ENCODE measurements around the gene A2M. TPM values are rescaled to one million over a fixed set of nuclear protein-coding genes. Genes with fewer than 3 reads are reported as not detected.

A2M gene
- total and polyA plus RNA-seq, 2 of the 8 experiments (the other 6 are each of a cell fraction or from before 2014, with no cell fraction given), result 0.15 TPM; not detected in 1

- Histone ChIP-seq H3K36me3 (ENCODE audit: control insufficient read depth in 2 of 4, insufficient read depth in 4 of 4, low read length in 3 of 4) (no peaks in the 10 kb centered on the region), H3K23ac (ENCODE audit: insufficient read length) (no peak overlapping the region), H2BK5ac (ENCODE audit: low read depth, low read length) (no peak overlapping the region), H2BK120ac (replicated peaks; ENCODE audit: low read depth, low read length) (no peak overlapping the region), H3K4me2 (ENCODE audit: insufficient read depth in 1 of 2, low read depth in 2 of 2, low read length in 2 of 2) (no peak overlapping the region), H3K14ac (ENCODE audit: insufficient read length) (no peak overlapping the region), H4K5ac (ENCODE audit: insufficient read length, low read depth, low read length) (no peak overlapping the region), H4K20me1 (replicated peaks in 1 of 2; ENCODE audit: control insufficient read depth in 1 of 2, insufficient read depth in 2 of 2, low read length in 2 of 2) (no peaks in the 10 kb centered on the region), H2AK5ac (ENCODE audit: low read depth, low read length) (no peak overlapping the region), H2BK15ac (ENCODE audit: low read length) (no peak overlapping the region), H2BK20ac (ENCODE audit: low read length) (no peak overlapping the region), H3K79me1 (ENCODE audit: low read depth, low read length) (no peaks in the 10 kb centered on the region), H3K79me2 (ENCODE audit: control insufficient read depth in 1 of 2, insufficient read depth in 2 of 2, low read length in 2 of 2) (no peaks in the 10 kb centered on the region), H2AFZ (ENCODE audit: low read length) (no peak overlapping the region), H3K56ac (replicated peaks; ENCODE audit: insufficient read length, low read depth, low read length) (no peak overlapping the region), H3K23me2 (ENCODE audit: low read depth, low read length) (no peaks in the 10 kb centered on the region), H3K9ac (replicated peaks in 1 of 4; ENCODE audit: extremely low read depth in 1 of 4, low read depth in 3 of 4, low read length in 3 of 4) (no peak overlapping the region), H3K4ac (replicated peaks; ENCODE audit: insufficient read length, low read depth, low read length) (no peak overlapping the region), H3K27me3 (replicated peaks in 1 of 4; ENCODE audit: control insufficient read depth in 3 of 4, extremely low read depth in 1 of 4, insufficient read depth in 3 of 4, low read length in 3 of 4) (no peaks in the 10 kb centered on the region), H3K4me3 (ENCODE audit: extremely low read depth in 1 of 4, insufficient read depth in 2 of 4, low read depth in 3 of 4, low read length in 4 of 4) (no peak overlapping the region), H3K4me1 (replicated peaks in 1 of 4; ENCODE audit: control insufficient read depth in 3 of 4, insufficient read depth in 4 of 4, low read length in 3 of 4) (no peaks in the 10 kb centered on the region), H3K18ac (ENCODE audit: extremely low read depth, low read length) (no peak overlapping the region), H2BK12ac (ENCODE audit: low read depth, low read length) (no peak overlapping the region), H4K91ac (replicated peaks; ENCODE audit: insufficient read length, low read length) (no peak overlapping the region), H4K8ac (ENCODE audit: extremely low read depth, insufficient read depth, low read length) (no peak overlapping the region), H3K27ac (ENCODE audit: low read depth, low read length) (no peak overlapping the region), H3K9me3 (ENCODE audit: insufficient read depth in 2 of 2, low read depth in 1 of 2, low read length in 1 of 2) (peaks cover 0 to 9% of the 10 kb centered on the region in 2 experiments; a peak in 1 of 4 replicates)
- ChIA-PET POLR2A (ENCODE audit: partially characterized antibody) (no interaction called here), CTCF (ENCODE audit: partially characterized antibody) (interaction anchor here (0.8 kb wide), 1 partner anchor 19 kb away, joined by 3 read pairs; no protein-coding TSS in a partner anchor)
- DNase-seq (ENCODE audit: low read depth in 1 of 2, low spot score in 2 of 2) (no peak), FAIRE-seq (no peak)
- 71% methylated on average over 2 of the region's 2 CpGs; no CpG with 5 or more reads in 1 of the 2 experiments for WGBS, 2 experiments (ENCODE audit: extremely low coverage in 1 of 2, insufficient coverage in 1 of 2, insufficient read length in 1 of 2, insufficient replicate concordance in 2 of 2, low coverage in 1 of 2, low lambda C conversion rate in 2 of 2, missing lambda C conversion rate in 1 of 2)
- no peak for TF ChIP-seq CTBP2 (IDR thresholded peaks at IDR 0.05; ENCODE audit: borderline replicate concordance, insufficient read depth, insufficient read length, low read length)
- no peak for TF ChIP-seq SP4 (IDR thresholded peaks at IDR 0.05; ENCODE audit: low read length)
- TF ChIP-seq BACH1 (IDR thresholded peaks at IDR 0.05; ENCODE audit: low read length), result no peak
- TF ChIP-seq POLR2A (IDR thresholded peaks at IDR 0.05; ENCODE audit: control extremely low read depth in 1 of 2, low read depth in 2 of 2, low read length in 2 of 2), result no peak
- TF ChIP-seq, protein P1, sequence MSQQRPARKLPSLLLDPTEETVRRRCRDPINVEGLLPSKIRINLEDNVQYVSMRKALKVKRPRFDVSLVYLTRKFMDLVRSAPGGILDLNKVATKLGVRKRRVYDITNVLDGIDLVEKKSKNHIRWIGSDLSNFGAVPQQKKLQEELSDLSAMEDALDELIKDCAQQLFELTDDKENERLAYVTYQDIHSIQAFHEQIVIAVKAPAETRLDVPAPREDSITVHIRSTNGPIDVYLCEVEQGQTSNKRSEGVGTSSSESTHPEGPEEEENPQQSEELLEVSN (IDR thresholded peaks at IDR 0.05), result no peak
- TF ChIP-seq KDM4A (IDR thresholded peaks at IDR 0.05; ENCODE audit: low read depth, low read length, severe bottlenecking), result no peak
- TF ChIP-seq JUND (IDR thresholded peaks at IDR 0.05; ENCODE audit: low read length), result no peak
- no peak for TF ChIP-seq PHF8 (conservative IDR thresholded peaks at IDR 0.05; ENCODE audit: low read depth, low read length)
- no peak for TF ChIP-seq KDM1A (IDR thresholded peaks at IDR 0.05; ENCODE audit: borderline replicate concordance, low read length)
- TF ChIP-seq SAP30 (IDR thresholded peaks at IDR 0.05; ENCODE audit: insufficient read depth, insufficient replicate concordance, low read length), result no peak
- no peak for TF ChIP-seq RBBP5 (IDR thresholded peaks at IDR 0.05; ENCODE audit: borderline replicate concordance, low read depth, low read length)
- TF ChIP-seq POU5F1 (IDR thresholded peaks at IDR 0.05; ENCODE audit: low read depth, low read length), result no peak
- TF ChIP-seq NANOG (IDR thresholded peaks at IDR 0.05; ENCODE audit: insufficient read depth, low read depth, low read length, poor library complexity, severe bottlenecking), result no peak
- TF ChIP-seq TBP (IDR thresholded peaks at IDR 0.05; ENCODE audit: low read depth, low read length), result no peak
- no peak for TF ChIP-seq SP1 (IDR thresholded peaks at IDR 0.05; ENCODE audit: low read depth, low read length)
These were observed 14.5 kb upstream of the A2M start for GRCh38 chr12:9130244-9130643.

Measured in H1 (cell line).